ENCODE results near the gene CRADD. TPM values are rescaled to one million over a fixed set of nuclear protein-coding genes. Genes with fewer than 3 reads are reported as not detected.

CRADD gene
- total RNA-seq, 2 experiments from 2014 or later, result 5.8 to 9.2 TPM

- H3K36me3 Mint-ChIP-seq (ENCODE audit: low read depth), result no peaks in the 10 kb centered on the region
- no peaks in the 10 kb centered on the region for H3K27me3 Mint-ChIP-seq
- intact Hi-C loops (cut with DNase I, micrococcal nuclease), result loop anchor here in 1 of 2 experiments (5.0 to 10.0 kb wide), 2 partner anchors 115 to 217 kb away; partner anchors contain the start of genes CRADD and SOCS2
- H3K4me1 ChIP-seq (ENCODE audit: insufficient read depth, low read length), result peaks cover 18% of the 10 kb centered on the region
- H3K27me3 ChIP-seq (ENCODE audit: control insufficient read depth in 1 of 2, insufficient read depth in 2 of 2, low read length in 2 of 2), result no peaks in the 10 kb centered on the region
- peaks cover 40% of the 10 kb centered on the region for H3K4me1 Mint-ChIP-seq (ENCODE audit: low read depth)
- POLR2A ChIA-PET, result no interaction called here
- no peaks in the 10 kb centered on the region for H3K36me3 ChIP-seq (ENCODE audit: insufficient read depth, low read length)
- no peak overlapping the region for H3K4me3 Mint-ChIP-seq
- ATAC-seq (ENCODE audit: poor library complexity), result no peak
- H3K9me3 ChIP-seq (ENCODE audit: control insufficient read depth in 1 of 2, insufficient read depth in 1 of 2, low read length in 2 of 2), result no peaks in the 10 kb centered on the region
- H3K4me3 ChIP-seq (ENCODE audit: low read length), result no peak overlapping the region
- H3K9me3 Mint-ChIP-seq, result no peaks in the 10 kb centered on the region
- no peak for DNase-seq
- H3K27ac ChIP-seq (ENCODE audit: low read depth in 1 of 2, low read length in 2 of 2), result no peak overlapping the region
- no peak for TF ChIP-seq CTCF (IDR thresholded peaks at IDR 0.05)
- H3K27ac Mint-ChIP-seq, result no peak overlapping the region
- CTCF ChIA-PET, result interaction anchor here (1.0 kb wide), 1 partner anchor 31 kb away, joined by 3 read pairs; no protein-coding TSS in a partner anchor
Observed at GRCh38 chr12:93789767-93790166, 112.6 kb downstream of the CRADD start.

GRCh38 chr12:93790472-93791152, 113.4 kb downstream of the CRADD start:
- no peaks in the 10 kb centered on the region for H3K9me3 Mint-ChIP-seq
- no peaks in the 10 kb centered on the region for H3K27me3 Mint-ChIP-seq
- H3K27ac Mint-ChIP-seq, result no peak overlapping the region
- H3K9me3 ChIP-seq (ENCODE audit: control insufficient read depth in 1 of 2, insufficient read depth in 1 of 2, low read length in 2 of 2), result no peaks in the 10 kb centered on the region
- no peak overlapping the region for H3K4me3 ChIP-seq (ENCODE audit: low read length)
- peak in 5 of 14 experiments; percentile 14 to 57 (median 21) for DNase-seq
- no peaks in the 10 kb centered on the region for H3K36me3 Mint-ChIP-seq (ENCODE audit: low read depth)
- H3K4me3 Mint-ChIP-seq, result no peak overlapping the region
- POLR2A ChIA-PET, result no interaction called here
- no peaks in the 10 kb centered on the region for H3K27me3 ChIP-seq (ENCODE audit: control insufficient read depth in 1 of 2, insufficient read depth in 2 of 2, low read length in 2 of 2)
- no peaks in the 10 kb centered on the region for H3K36me3 ChIP-seq (ENCODE audit: insufficient read depth, low read length)
- CTCF ChIA-PET, result no interaction called here
- TF ChIP-seq CTCF (IDR thresholded peaks at IDR 0.05), result no peak
- intact Hi-C loops (cut with DNase I, micrococcal nuclease), result no loop called here
- peaks cover 14% of the 10 kb centered on the region for H3K4me1 ChIP-seq (ENCODE audit: insufficient read depth, low read length)
- no peak overlapping the region for H3K27ac ChIP-seq (ENCODE audit: low read depth in 1 of 2, low read length in 2 of 2)
- no peak for ATAC-seq (ENCODE audit: poor library complexity)
- H3K4me1 Mint-ChIP-seq (ENCODE audit: low read depth), result peaks cover 32% of the 10 kb centered on the region

- TF ChIP-seq CTCF (IDR thresholded peaks at IDR 0.05), result no peak
- intact Hi-C loops (cut with DNase I, micrococcal nuclease), result no loop called here
- H3K4me3 Mint-ChIP-seq, result no peak overlapping the region
- peaks cover 20% of the 10 kb centered on the region for H3K4me1 Mint-ChIP-seq (ENCODE audit: low read depth)
- no peaks in the 10 kb centered on the region for H3K27me3 Mint-ChIP-seq
- Histone ChIP-seq H3K36me3 (ENCODE audit: insufficient read depth, low read length) (no peaks in the 10 kb centered on the region), H3K4me1 (ENCODE audit: insufficient read depth, low read length) (peaks cover 14% of the 10 kb centered on the region), H3K27me3 (ENCODE audit: control insufficient read depth in 1 of 2, insufficient read depth in 2 of 2, low read length in 2 of 2) (no peaks in the 10 kb centered on the region), H3K27ac (ENCODE audit: low read depth in 1 of 2, low read length in 2 of 2) (no peak overlapping the region), H3K4me3 (ENCODE audit: low read length) (no peak overlapping the region), H3K9me3 (ENCODE audit: control insufficient read depth in 1 of 2, insufficient read depth in 1 of 2, low read length in 2 of 2) (no peaks in the 10 kb centered on the region)
- no peak overlapping the region for H3K27ac Mint-ChIP-seq
- no peaks in the 10 kb centered on the region for H3K9me3 Mint-ChIP-seq
- ATAC-seq (ENCODE audit: poor library complexity), result no peak
- H3K36me3 Mint-ChIP-seq (ENCODE audit: low read depth), result no peaks in the 10 kb centered on the region
- ChIA-PET POLR2A (no interaction called here), CTCF (no interaction called here)
- DNase-seq, result no peak
Observed at GRCh38 chr12:93793007-93793406, 115.8 kb downstream of the CRADD start.

Data from CD4-positive, alpha-beta T cell (primary cell).